Vagina (tissue), 2 donors: ENCODE data around the gene CLEC2L. TPM values are rescaled to one million over a fixed set of nuclear protein-coding genes. Genes with fewer than 3 reads are reported as not detected.

ENCODE experiments used
- DNase-seq, 2 donors: peaks; one replicate each; pipeline ENCODE4 v3.0.0-alpha.2; 2017; ENCODE audit errors: extremely low spot score in 2 of 2
- H3K27ac ChIP-seq: fragments of 200-600 bp; sonication (generic); one replicate; pipeline ENCODE4 v1.5.1; 2019
- H3K27me3 ChIP-seq: fragments of 200-600 bp; sonication (generic); one replicate; pipeline ENCODE4 v1.5.1; 2019
- H3K36me3 ChIP-seq, 2 donors: fragments of 200-600 bp; sonication (generic); one replicate each; pipeline ENCODE4 v1.5.1; 2017 to 2019
- H3K4me1 ChIP-seq: fragments of 200-600 bp; sonication (generic); one replicate; pipeline ENCODE4 v1.5.1; 2019
- H3K4me3 ChIP-seq, 2 donors: fragments of 200-600 bp; sonication (generic); 1 replicate in 1 of 2; 2 replicates in 1 of 2; pipeline ENCODE4 v1.5.1; 2016 to 2019
- H3K9me3 ChIP-seq: fragments of 200-600 bp; sonication (generic); one replicate; pipeline ENCODE4 v1.5.1; 2019
- POLR2A ChIP-seq, 2 donors: fragments of 450-650 bp; IDR thresholded peaks; one replicate each; pipeline ENCODE4 v1.6.1; 2017; ENCODE audit warnings: antibody characterized with exemption in 2 of 2, mild to moderate bottlenecking in 2 of 2, moderate library complexity in 2 of 2
- POLR2AphosphoS5 ChIP-seq, 2 donors: sonication (generic); formaldehyde crosslinking; IDR thresholded peaks; one replicate each; pipeline ENCODE4 v1.9.0; 2017; ENCODE audit warnings: antibody characterized with exemption in 2 of 2, mild to moderate bottlenecking in 2 of 2, low read depth in 1 of 2; ENCODE audit not compliant: insufficient read depth in 1 of 2
- intact Hi-C: fragments of 100-400 bp; cut with DNase I; formaldehyde crosslinking; loops from one replicate; pipeline ENCODE4 v1.15.1; 2023
- total RNA-seq: library from RNA; depleted of rRNA; stranded (reverse); fragments of >200 nt; gene quantifications from one replicate; pipeline ENCODE4 v1.2.3, GENCODE V29; 2016
- TF ChIP-seq, protein P1 (sequence below), 3 experiments: fragments of 450-650 bp in 2 of 3; fragments of 200-600 bp in 1 of 3; sonication (generic) in 1 of 3; IDR thresholded peaks; one replicate each; pipeline ENCODE4 v1.5.1; 2017 to 2019; ENCODE audit warnings: antibody characterized with exemption in 3 of 3, mild to moderate bottlenecking in 2 of 3, moderate library complexity in 2 of 3

Gene CLEC2L
- total RNA-seq, 1 donor from 2014 or later, result not detected

DNA sequence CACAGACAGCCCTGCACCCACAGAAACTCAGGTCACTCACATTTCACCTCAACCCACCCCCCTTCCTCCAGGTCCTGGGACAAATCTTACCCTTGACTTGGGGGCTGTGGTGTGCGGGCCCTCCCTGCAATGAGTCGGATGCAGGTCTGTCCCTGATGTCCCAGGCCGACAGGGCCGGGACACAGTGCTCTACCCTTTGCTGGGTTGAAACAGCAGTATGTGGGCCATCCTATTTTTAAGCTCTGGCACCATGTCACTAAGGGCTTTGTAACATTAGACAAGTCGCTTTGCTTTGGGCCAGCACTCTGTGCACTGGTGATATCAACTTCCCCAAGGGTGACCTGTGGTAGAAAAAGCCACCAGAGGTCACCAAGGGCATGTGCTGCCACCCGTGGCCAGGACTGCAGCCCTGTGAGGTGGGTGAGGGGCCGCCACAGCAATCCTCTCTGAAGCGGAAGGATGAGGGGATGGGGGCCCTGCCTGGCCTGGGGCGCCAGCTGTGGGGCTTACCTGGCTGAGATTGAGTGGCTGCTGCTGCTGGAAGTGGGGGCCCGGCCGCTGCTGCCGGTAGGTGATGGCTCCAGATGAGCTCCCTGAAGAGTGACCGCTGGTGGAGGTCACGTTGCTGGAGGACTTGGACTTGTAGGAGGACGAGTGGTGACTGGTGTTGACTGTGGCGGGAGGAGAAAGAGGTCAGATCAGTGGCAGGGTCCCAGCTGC, 51.3 kb downstream of the CLEC2L start:
- intact Hi-C loops, result no loop called here

DNA sequence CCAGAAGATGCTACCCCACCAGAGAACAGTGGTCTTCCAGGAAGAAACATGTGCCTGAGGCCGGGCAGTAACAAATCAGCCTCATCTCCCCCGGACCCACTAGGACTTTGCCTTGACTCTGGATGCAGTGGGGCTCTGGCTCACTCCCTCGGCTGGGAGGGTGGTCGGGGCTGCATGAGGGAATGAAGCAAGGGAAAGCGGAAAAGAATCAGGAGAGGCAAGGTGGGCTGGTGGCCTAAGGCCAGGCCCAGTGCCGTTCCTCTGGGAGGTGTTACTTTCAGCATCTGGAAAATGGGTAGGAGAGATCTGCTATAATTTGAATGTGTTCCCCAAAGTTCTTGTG, 51.8 kb downstream of the CLEC2L start:
- no peaks in the 10 kb centered on the region for H3K27me3 ChIP-seq
- no peak for TF ChIP-seq POLR2A (IDR thresholded peaks at IDR 0.05)
- TF ChIP-seq, protein P1, sequence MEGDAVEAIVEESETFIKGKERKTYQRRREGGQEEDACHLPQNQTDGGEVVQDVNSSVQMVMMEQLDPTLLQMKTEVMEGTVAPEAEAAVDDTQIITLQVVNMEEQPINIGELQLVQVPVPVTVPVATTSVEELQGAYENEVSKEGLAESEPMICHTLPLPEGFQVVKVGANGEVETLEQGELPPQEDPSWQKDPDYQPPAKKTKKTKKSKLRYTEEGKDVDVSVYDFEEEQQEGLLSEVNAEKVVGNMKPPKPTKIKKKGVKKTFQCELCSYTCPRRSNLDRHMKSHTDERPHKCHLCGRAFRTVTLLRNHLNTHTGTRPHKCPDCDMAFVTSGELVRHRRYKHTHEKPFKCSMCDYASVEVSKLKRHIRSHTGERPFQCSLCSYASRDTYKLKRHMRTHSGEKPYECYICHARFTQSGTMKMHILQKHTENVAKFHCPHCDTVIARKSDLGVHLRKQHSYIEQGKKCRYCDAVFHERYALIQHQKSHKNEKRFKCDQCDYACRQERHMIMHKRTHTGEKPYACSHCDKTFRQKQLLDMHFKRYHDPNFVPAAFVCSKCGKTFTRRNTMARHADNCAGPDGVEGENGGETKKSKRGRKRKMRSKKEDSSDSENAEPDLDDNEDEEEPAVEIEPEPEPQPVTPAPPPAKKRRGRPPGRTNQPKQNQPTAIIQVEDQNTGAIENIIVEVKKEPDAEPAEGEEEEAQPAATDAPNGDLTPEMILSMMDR (IDR thresholded peaks at IDR 0.05), result no peak
- TF ChIP-seq POLR2AphosphoS5 (IDR thresholded peaks at IDR 0.05; ENCODE audit: insufficient read depth in 1 of 2, low read depth in 1 of 2), result no peak
- no peaks in the 10 kb centered on the region for H3K4me1 ChIP-seq
- no peak overlapping the region for H3K4me3 ChIP-seq
- no peak for DNase-seq
- H3K36me3 ChIP-seq, result peaks cover 0 to 41% of the 10 kb centered on the region in 2 donors
- H3K9me3 ChIP-seq, result no peaks in the 10 kb centered on the region
- H3K27ac ChIP-seq, result no peak overlapping the region
- intact Hi-C loops, result no loop called here

More for the DNA sequence above, 51.3 kb downstream of the CLEC2L start:
- no peak overlapping the region for H3K27ac ChIP-seq
- no peaks in the 10 kb centered on the region for H3K9me3 ChIP-seq
- no peak for DNase-seq
- peaks cover 0 to 37% of the 10 kb centered on the region in 2 donors for H3K36me3 ChIP-seq
- TF ChIP-seq POLR2A (IDR thresholded peaks at IDR 0.05), result no peak
- TF ChIP-seq POLR2AphosphoS5 (IDR thresholded peaks at IDR 0.05; ENCODE audit: insufficient read depth in 1 of 2, low read depth in 1 of 2), result no peak
- TF ChIP-seq, protein P1 (IDR thresholded peaks at IDR 0.05), result no peak
- H3K4me1 ChIP-seq, result no peaks in the 10 kb centered on the region
- no peaks in the 10 kb centered on the region for H3K27me3 ChIP-seq
- no peak overlapping the region for H3K4me3 ChIP-seq

DNA sequence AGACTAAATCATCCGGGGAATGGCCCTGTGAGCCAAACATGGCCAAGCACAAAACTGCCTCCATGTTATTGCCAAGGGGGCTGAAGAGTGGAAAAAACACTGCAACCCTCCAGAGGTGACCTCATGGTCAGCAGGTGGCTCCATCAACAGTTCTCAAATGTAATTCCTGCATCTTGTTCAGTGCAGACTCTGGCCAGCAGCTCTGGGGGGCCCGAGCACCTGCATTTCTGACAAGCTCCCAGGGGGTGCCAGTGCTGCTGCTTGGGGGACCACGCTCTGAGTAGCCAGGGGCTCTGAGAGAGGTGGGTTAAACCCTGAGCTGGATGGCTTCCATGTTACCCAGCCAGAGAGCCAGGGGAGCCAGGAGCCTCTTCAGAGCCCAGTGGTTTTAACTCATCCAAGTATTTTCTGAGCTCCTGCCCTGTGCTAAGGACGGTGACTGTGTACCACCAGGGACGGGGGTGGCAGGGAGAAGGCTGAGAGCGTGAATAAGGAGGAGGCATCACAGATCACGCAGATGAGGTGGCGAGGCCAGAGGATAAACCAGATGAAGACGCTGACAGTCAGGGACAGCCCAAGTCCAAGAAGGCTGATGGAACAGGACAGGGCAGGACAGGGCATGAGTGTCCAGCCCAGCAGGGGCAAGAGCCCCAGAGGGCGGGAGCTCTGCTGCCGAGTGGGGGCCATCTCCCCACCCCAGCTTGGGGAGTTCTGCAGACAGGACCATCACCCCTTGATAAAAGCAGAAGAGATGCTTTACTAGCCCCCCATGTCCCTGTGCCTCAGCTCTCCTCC, 52.9 kb downstream of the CLEC2L start:
- DNase-seq, result peak; percentile 67 to 72
- no peaks in the 10 kb centered on the region for H3K27me3 ChIP-seq
- TF ChIP-seq, protein P1 (IDR thresholded peaks at IDR 0.05), result no peak
- TF ChIP-seq POLR2A (IDR thresholded peaks at IDR 0.05) (no peak), POLR2AphosphoS5 (IDR thresholded peaks at IDR 0.05; ENCODE audit: insufficient read depth in 1 of 2, low read depth in 1 of 2) (no peak)
- no peaks in the 10 kb centered on the region for H3K9me3 ChIP-seq
- H3K27ac ChIP-seq, result no peak overlapping the region
- no peaks in the 10 kb centered on the region for H3K4me1 ChIP-seq
- intact Hi-C loops, result no loop called here
- peaks cover 0 to 51% of the 10 kb centered on the region in 2 donors for H3K36me3 ChIP-seq
- H3K4me3 ChIP-seq, result no peak overlapping the region

- Histone ChIP-seq H3K27me3 (no peaks in the 10 kb centered on the region), H3K9me3 (no peaks in the 10 kb centered on the region), H3K4me1 (no peaks in the 10 kb centered on the region), H3K36me3 (peaks cover 0 to 66% of the 10 kb centered on the region in 2 donors), H3K4me3 (no peak overlapping the region), H3K27ac (no peak overlapping the region)
- no peak for TF ChIP-seq POLR2A (IDR thresholded peaks at IDR 0.05)
- TF ChIP-seq, protein P1 (IDR thresholded peaks at IDR 0.05), result no peak
- TF ChIP-seq POLR2AphosphoS5 (IDR thresholded peaks at IDR 0.05; ENCODE audit: insufficient read depth in 1 of 2, low read depth in 1 of 2), result no peak
- intact Hi-C loops, result no loop called here
- peak in 1 of 2 donors; percentile 49 for DNase-seq
These were observed 57.0 kb downstream of the CLEC2L start for GRCh38 chr7:139580435-139580834.
